SHP77 treated with DMSO at 0.1 percent for 48 hours (cell line): ENCODE results near the gene MAST1.
"Not testable (repeated sequence)": the region's sequence is repeated elsewhere in the genome, so short reads cannot be mapped to it uniquely, and the experiment has no call there.

ENCODE experiments used
- DNase-seq: peaks from one replicate; lab custom pipeline; 2025; lab: John Stamatoyannopoulos, UW

Gene MAST1

DNA sequence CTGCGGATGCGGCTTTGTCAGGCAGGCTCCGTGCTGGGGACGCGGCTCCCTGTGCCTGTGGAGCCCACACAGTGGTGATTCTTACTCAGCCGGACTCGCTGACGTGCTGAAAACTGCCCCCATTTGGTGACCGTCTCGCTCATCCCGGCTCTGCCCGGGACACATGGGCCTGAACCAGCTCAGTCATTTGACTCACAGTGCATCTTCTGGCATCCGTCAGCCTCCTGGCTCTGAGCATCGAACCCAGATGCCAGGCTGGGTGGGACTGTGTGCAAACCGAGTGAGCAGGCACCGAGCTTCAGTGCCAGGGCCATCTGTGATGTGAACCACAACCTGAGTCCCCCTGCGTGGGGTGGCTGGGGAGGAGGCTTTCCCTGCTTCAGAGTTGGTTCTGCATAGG is 58.1 kb downstream of the MAST1 start:
- DNase-seq: no peak

GRCh38 chr19:12899891-12900518 is 61.7 kb downstream of the MAST1 start:
- no peak for DNase-seq

GRCh38 chr19:12907166-12907565 is 68.9 kb downstream of the MAST1 start:
- no peak for DNase-seq

DNA sequence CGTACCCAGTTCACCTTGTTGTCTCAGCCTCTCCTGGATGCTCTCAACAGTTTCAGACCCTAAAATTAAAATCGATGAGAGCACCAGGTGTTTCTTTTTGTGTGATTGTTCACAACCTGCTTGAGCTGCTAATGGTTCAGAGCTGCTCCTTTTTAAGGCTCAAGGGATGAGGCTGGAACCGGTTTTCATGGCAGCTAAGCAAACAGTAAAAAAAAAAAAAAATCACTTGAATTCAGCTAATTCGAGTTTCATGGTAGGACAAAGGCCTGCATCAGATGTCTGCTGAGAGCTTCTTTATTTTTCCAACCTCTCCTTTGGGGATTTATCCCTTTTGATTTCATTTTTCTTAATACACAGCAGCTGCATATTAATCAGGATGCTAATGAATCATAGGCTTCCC is 74.3 kb downstream of the MAST1 start:
- peak; percentile 45 for DNase-seq

GRCh38 chr19:12913011-12913561 is 74.8 kb downstream of the MAST1 start:
- DNase-seq: peak; percentile 80

DNA sequence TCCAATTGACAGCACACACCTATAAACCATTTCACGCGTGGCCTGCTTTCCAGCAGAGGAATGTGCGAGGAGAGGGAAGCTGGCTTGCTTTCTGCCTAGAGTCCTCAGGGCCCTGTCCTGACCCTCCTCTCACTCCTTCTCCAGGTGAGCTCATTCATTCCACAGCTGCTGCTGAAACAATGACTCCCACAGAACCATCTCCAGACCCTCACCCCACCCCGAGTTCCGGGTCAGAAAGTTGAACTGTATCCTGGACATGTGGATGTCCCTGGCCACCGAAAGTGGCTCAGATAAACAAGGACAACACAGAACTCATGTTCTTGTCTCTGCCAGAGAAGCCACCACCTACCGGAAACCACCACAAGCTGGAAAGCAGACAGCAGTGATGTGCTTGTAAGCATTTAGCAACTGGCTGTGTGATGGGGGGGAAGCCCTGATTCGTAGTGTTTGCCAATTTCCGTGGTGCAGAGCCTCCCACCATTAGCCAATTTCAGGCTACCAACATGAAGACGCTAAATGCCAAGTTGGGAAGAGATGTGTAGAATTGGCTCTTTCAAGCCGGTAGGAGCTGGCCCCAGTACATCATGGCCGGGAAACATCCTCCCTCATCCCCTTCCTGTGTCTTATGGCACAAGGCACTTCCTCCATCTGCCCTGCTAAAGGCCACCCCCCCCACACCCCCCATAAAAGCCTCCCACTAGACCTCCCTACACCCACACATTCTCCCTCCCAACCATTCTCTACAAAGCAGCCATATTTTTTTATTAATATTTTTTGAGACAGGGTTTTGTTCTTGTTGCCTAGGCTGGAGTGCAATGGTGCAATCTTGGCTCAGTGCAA is 75.8 kb downstream of the MAST1 start:
- DNase-seq: no peak

DNA sequence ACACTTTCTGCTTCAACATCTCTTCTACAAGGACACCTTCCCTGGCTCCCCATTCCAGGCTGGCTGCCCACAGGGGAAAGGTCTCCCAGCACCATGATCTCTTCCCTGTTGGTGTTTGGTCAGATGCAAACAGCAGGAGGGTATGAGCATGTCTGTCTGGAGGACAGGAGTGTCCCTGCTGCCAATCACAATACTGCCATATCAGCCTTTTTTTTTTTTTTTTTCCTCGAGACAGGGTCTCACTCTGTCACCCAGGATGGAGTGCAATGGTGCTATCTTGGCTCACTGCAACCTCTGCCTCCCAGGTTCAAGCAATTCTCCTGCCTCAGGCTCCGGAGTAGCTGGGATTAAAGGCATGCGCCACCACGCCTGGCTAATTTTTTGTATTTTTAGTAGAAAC is 77.5 kb downstream of the MAST1 start:
- not testable (repeated sequence) for DNase-seq

- no peak for DNase-seq
Observed at GRCh38 chr19:12918253-12918652, 79.9 kb downstream of the MAST1 start.

- no peak for DNase-seq
Observed at GRCh38 chr19:12921047-12921446, 82.7 kb downstream of the MAST1 start.

DNA sequence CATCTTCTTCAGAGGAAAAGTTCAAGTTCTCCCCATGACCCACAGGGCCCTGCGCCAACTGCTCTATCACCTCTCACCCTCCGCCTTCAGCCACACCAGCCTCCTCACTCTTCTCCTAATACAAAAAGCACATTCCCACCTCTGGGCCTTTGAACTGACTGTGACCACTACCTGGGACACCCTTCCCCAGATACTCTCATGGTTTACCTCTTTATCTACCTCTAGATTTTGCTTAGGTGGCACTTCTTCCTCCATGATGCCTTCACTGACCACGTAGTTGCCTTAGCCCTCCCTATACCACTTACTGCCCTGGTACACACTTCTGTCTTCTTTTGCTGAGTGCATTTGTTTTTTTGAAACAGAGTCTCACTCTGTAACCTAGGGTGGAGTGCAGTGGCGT is 84.6 kb downstream of the MAST1 start:
- DNase-seq: no peak
